ENCODE measurements around the gene FAM120A.

Gene FAM120A

DNA sequence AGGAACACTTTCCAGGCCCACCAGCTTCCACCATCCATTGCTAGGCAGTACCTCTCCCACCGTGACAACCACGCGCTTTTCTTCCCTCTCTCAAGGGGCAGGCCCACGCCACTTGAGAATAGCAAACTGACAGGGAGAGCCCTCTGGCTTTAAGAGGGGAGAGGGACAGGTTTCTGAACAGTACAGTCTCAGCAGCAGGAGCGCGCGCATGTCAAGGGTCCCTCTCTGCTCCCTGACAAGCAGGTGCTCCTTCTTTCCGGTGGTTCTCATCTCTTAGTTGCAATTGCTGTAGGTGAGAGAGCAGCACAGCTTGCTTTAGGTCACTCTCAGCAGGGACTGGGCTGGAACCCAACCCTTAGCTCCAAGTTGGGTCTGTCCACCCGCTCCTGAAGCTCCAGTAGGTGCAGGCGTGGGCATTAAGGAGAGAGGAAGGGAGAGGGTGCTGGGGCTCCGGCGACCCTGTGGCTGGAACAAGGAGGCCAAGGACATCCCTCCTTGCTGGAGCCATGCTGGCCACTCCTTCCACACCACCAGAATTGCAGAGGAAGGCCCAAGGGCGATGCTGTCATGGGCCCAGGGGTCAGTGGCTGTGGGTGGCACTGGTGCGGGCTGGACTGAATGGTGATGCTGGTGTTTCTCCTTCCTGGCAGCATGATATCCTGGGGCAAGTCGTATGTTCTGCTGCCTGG is 115.9 kb downstream of the FAM120A start:
- Histone ChIP-seq H3K4me1 (ENCODE audit: insufficient read depth, low read length, poor library complexity, severe bottlenecking) (peaks cover 15% of the 10 kb centered on the region), H3K9ac (ENCODE audit: low read depth, low read length, poor library complexity, severe bottlenecking) (peak overlapping the region; percentile 96), H4K20me1 (ENCODE audit: insufficient read depth, low read length, poor library complexity, severe bottlenecking) (no peaks in the 10 kb centered on the region), H3F3A (ENCODE audit: low read depth) (peaks cover 3% of the 10 kb centered on the region; the same call in 1 of the 2 replicates), H3K9me2 (replicated peaks; ENCODE audit: low read depth, low read length) (no peaks in the 10 kb centered on the region), H3K4me3 (ENCODE audit: low read length, poor library complexity, severe bottlenecking) (peak overlapping the region; percentile 81), H3K36me3 (ENCODE audit: insufficient read depth, low read length) (peaks cover 27% of the 10 kb centered on the region; the same call in 1 of the 2 replicates), H3K9me3 (ENCODE audit: insufficient read depth, low read depth, low read length) (no peaks in the 10 kb centered on the region), H2AFZ (ENCODE audit: low read length) (peak overlapping the region; percentile 79), H3K4me2 (ENCODE audit: low read depth, low read length, poor library complexity, severe bottlenecking) (peak overlapping the region; percentile 95), H3K79me2 (ENCODE audit: insufficient read depth, low read length) (peaks cover 5% of the 10 kb centered on the region; the same call in 1 of the 2 replicates), H3K27me3 (ENCODE audit: insufficient read depth, low read length, poor library complexity, severe bottlenecking) (no peaks in the 10 kb centered on the region)
- no peak for TF ChIP-seq EZH2phosphoT487 (IDR thresholded peaks at IDR 0.05; ENCODE audit: borderline replicate concordance)

DNA sequence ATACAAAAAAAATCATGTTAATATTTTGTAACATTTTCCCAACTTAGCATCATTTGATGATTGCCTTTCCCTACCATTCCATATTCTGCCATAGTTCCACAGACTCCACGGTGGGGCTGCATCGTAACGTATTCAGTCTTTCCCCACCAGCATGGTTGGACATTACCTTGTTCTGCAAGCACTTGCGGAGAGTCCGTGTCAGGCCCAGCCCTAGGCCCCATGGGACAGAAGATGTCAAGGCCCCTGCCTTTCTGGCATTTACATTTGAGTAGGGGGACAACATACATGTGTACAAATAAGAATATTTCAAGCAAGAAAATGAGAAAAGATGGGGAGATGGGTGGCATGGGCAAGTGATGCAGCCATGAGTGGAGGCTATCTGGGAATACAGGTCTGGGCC is 116.7 kb downstream of the FAM120A start:
- no peak for TF ChIP-seq EZH2phosphoT487 (IDR thresholded peaks at IDR 0.05; ENCODE audit: borderline replicate concordance)
- TF ChIP-seq, protein P1, sequence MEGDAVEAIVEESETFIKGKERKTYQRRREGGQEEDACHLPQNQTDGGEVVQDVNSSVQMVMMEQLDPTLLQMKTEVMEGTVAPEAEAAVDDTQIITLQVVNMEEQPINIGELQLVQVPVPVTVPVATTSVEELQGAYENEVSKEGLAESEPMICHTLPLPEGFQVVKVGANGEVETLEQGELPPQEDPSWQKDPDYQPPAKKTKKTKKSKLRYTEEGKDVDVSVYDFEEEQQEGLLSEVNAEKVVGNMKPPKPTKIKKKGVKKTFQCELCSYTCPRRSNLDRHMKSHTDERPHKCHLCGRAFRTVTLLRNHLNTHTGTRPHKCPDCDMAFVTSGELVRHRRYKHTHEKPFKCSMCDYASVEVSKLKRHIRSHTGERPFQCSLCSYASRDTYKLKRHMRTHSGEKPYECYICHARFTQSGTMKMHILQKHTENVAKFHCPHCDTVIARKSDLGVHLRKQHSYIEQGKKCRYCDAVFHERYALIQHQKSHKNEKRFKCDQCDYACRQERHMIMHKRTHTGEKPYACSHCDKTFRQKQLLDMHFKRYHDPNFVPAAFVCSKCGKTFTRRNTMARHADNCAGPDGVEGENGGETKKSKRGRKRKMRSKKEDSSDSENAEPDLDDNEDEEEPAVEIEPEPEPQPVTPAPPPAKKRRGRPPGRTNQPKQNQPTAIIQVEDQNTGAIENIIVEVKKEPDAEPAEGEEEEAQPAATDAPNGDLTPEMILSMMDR (conservative IDR thresholded peaks at IDR 0.05; ENCODE audit: low read length), result no peak
- Histone ChIP-seq H3K4me1 (ENCODE audit: insufficient read depth, low read length, poor library complexity, severe bottlenecking) (peaks cover 15% of the 10 kb centered on the region), H3K79me2 (ENCODE audit: insufficient read depth, low read length) (peaks cover 5% of the 10 kb centered on the region; the same call in 1 of the 2 replicates), H3K4me3 (ENCODE audit: low read length, poor library complexity, severe bottlenecking) (no peak overlapping the region), H3K4me2 (ENCODE audit: low read depth, low read length, poor library complexity, severe bottlenecking) (no peak overlapping the region), H2AFZ (ENCODE audit: low read length) (no peak overlapping the region), H3K27me3 (ENCODE audit: insufficient read depth, low read length, poor library complexity, severe bottlenecking) (no peaks in the 10 kb centered on the region), H3K9me2 (replicated peaks; ENCODE audit: low read depth, low read length) (no peaks in the 10 kb centered on the region), H3K9me3 (ENCODE audit: insufficient read depth, low read depth, low read length) (no peaks in the 10 kb centered on the region), H3K9ac (ENCODE audit: low read depth, low read length, poor library complexity, severe bottlenecking) (no peak overlapping the region), H3K36me3 (ENCODE audit: insufficient read depth, low read length) (peaks cover 21% of the 10 kb centered on the region; the same call in 1 of the 2 replicates), H3F3A (ENCODE audit: low read depth) (peaks cover 3% of the 10 kb centered on the region; the same call in 1 of the 2 replicates), H4K20me1 (ENCODE audit: insufficient read depth, low read length, poor library complexity, severe bottlenecking) (no peaks in the 10 kb centered on the region)

DNA sequence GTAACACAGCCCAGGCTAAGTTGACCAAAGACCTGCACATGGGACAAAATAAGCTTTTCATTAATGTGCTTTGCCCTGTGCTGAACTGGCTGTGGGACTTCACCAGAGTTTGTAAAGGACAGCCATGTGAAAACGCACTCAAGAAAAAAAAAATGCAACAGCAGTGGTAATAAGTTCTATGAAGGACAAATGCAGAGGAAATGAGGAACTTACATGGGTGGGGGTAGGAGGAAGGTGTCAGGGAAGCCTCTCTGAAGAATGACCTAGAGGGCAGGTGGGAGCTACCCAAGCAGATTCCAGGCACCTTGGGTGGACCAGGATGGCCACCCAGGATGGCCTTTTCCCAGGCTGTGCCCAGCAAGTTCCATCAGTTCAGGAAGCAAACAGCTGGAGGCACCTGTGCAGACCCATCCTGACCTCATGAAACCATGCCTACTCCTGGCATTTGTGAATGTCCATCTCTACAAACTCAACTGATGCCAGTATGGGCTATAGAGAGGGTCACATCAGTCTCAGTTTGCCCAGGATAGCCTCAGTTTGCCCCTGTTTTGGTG is 118.2 kb downstream of the FAM120A start:
- Histone ChIP-seq H2AFZ (ENCODE audit: low read length) (no peak overlapping the region), H3K9ac (ENCODE audit: low read depth, low read length, poor library complexity, severe bottlenecking) (no peak overlapping the region), H3K79me2 (ENCODE audit: insufficient read depth, low read length) (peaks cover 5% of the 10 kb centered on the region), H3K9me2 (replicated peaks; ENCODE audit: low read depth, low read length) (no peaks in the 10 kb centered on the region), H3K36me3 (ENCODE audit: insufficient read depth, low read length) (peaks cover 7% of the 10 kb centered on the region; the same call in 1 of the 2 replicates), H3K4me2 (ENCODE audit: low read depth, low read length, poor library complexity, severe bottlenecking) (no peak overlapping the region), H3K4me3 (ENCODE audit: low read length, poor library complexity, severe bottlenecking) (no peak overlapping the region), H4K20me1 (ENCODE audit: insufficient read depth, low read length, poor library complexity, severe bottlenecking) (no peaks in the 10 kb centered on the region), H3K9me3 (ENCODE audit: insufficient read depth, low read depth, low read length) (no peaks in the 10 kb centered on the region), H3K4me1 (ENCODE audit: insufficient read depth, low read length, poor library complexity, severe bottlenecking) (peaks cover 16% of the 10 kb centered on the region), H3K27me3 (ENCODE audit: insufficient read depth, low read length, poor library complexity, severe bottlenecking) (no peaks in the 10 kb centered on the region), H3F3A (ENCODE audit: low read depth) (peaks cover 3% of the 10 kb centered on the region; the same call in 1 of the 2 replicates)
- TF ChIP-seq, protein P1 (conservative IDR thresholded peaks at IDR 0.05; ENCODE audit: low read length), result no peak
- TF ChIP-seq EZH2phosphoT487 (IDR thresholded peaks at IDR 0.05; ENCODE audit: borderline replicate concordance), result no peak
